ENCODE measurements around the gene CSNK1G1. TPM values are rescaled to one million over a fixed set of nuclear protein-coding genes. Genes with fewer than 3 reads are reported as not detected.

The CSNK1G1 gene
- total RNA-seq, 2 experiments from 2014 or later, result 16.7 to 20.4 TPM

DNA sequence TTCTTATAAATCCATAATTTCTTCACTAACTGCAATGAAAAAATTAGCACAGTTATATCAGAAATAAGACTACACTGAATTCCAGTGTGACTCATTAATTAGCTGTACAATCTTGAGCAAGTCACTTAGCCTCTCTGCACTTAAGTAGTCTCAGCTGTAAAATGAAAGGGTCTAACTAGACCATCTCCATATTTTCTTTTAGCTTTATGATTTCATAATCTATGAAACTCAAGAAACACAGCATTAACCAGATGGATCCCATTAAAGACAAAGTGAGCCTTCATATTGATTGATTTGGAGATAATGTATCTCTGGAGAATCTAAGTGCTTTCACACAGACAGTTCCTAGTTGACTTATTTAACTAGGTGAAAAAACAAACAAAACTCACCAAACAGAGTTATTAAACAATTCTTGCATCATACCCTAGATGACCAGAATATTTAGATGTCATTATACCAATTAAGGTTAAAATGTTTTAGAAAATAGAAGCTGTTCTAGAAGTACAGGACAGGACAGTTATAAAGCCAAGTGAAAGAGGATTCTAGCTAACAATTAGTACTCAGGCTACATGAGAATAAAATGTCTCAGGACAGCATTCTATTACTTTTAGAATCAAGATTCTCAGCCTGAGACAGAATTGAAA, 11.2 kb downstream of the CSNK1G1 start:
- no peaks in the 10 kb centered on the region for H3K27me3 Mint-ChIP-seq
- H3K4me3 Mint-ChIP-seq, result no peak overlapping the region
- peaks cover 22% of the 10 kb centered on the region for H3K36me3 Mint-ChIP-seq (ENCODE audit: low read depth)
- intact Hi-C loops (cut with micrococcal nuclease), result no loop called here
- H3K9me3 Mint-ChIP-seq, result no peaks in the 10 kb centered on the region
- no peak for ATAC-seq
- no peak for TF ChIP-seq CTCF (IDR thresholded peaks at IDR 0.05)
- H3K4me1 Mint-ChIP-seq (ENCODE audit: low read depth), result peaks cover 26% of the 10 kb centered on the region
- CTCF ChIA-PET, result interaction anchor here (0.9 to 1.2 kb wide), 3 partner anchors 9 to 21 kb away, joined by 3 read pairs; no protein-coding TSS in a partner anchor
- POLR2A ChIA-PET, result no interaction called here
- no peak overlapping the region for H3K27ac Mint-ChIP-seq
- no peak for DNase-seq

GRCh38 chr15:64343841-64344240, 12.1 kb downstream of the CSNK1G1 start:
- no peak for DNase-seq
- ChIA-PET POLR2A (no interaction called here), CTCF (interaction anchor here (0.7 kb wide), 1 partner anchor 9 kb away, joined by 3 read pairs; no protein-coding TSS in a partner anchor)
- Mint-ChIP-seq H3K36me3 (ENCODE audit: low read depth) (peaks cover 19% of the 10 kb centered on the region), H3K9me3 (no peaks in the 10 kb centered on the region), H3K27ac (no peak overlapping the region), H3K27me3 (no peaks in the 10 kb centered on the region), H3K4me3 (no peak overlapping the region), H3K4me1 (ENCODE audit: low read depth) (peaks cover 24% of the 10 kb centered on the region)
- no peak for TF ChIP-seq CTCF (IDR thresholded peaks at IDR 0.05)
- ATAC-seq, result no peak
- intact Hi-C loops (cut with micrococcal nuclease), result no loop called here

GRCh38 chr15:64343222-64343621, 12.8 kb downstream of the CSNK1G1 start:
- ChIA-PET CTCF (interaction anchor here (0.7 kb wide), 1 partner anchor 9 kb away, joined by 3 read pairs; no protein-coding TSS in a partner anchor), POLR2A (no interaction called here)
- ATAC-seq (no peak), DNase-seq (no peak)
- Mint-ChIP-seq H3K4me1 (ENCODE audit: low read depth) (peaks cover 23% of the 10 kb centered on the region), H3K27me3 (no peaks in the 10 kb centered on the region), H3K4me3 (no peak overlapping the region), H3K9me3 (no peaks in the 10 kb centered on the region), H3K27ac (no peak overlapping the region), H3K36me3 (ENCODE audit: low read depth) (peaks cover 16% of the 10 kb centered on the region)
- no peak for TF ChIP-seq CTCF (IDR thresholded peaks at IDR 0.05)
- intact Hi-C loops (cut with micrococcal nuclease), result no loop called here

- H3K4me1 Mint-ChIP-seq (ENCODE audit: low read depth), result peaks cover 22% of the 10 kb centered on the region
- H3K27me3 Mint-ChIP-seq, result no peaks in the 10 kb centered on the region
- no peaks in the 10 kb centered on the region for H3K9me3 Mint-ChIP-seq
- TF ChIP-seq CTCF (IDR thresholded peaks at IDR 0.05), result no peak
- intact Hi-C loops (cut with micrococcal nuclease), result no loop called here
- ChIA-PET CTCF (interaction anchor here (1.2 kb wide), 1 partner anchor 46 kb away, joined by 3 read pairs; the partner anchor contains the start of gene TRIP4), POLR2A (interaction anchor here (0.8 kb wide), 1 partner anchor 37 kb away, joined by 3 read pairs; no protein-coding TSS in a partner anchor)
- peaks cover 16% of the 10 kb centered on the region for H3K36me3 Mint-ChIP-seq (ENCODE audit: low read depth)
- ATAC-seq, result no peak
- no peak for DNase-seq
- H3K4me3 Mint-ChIP-seq, result no peak overlapping the region
- no peak overlapping the region for H3K27ac Mint-ChIP-seq
Observed at GRCh38 chr15:64341961-64342360, 14.0 kb downstream of the CSNK1G1 start.

DNA sequence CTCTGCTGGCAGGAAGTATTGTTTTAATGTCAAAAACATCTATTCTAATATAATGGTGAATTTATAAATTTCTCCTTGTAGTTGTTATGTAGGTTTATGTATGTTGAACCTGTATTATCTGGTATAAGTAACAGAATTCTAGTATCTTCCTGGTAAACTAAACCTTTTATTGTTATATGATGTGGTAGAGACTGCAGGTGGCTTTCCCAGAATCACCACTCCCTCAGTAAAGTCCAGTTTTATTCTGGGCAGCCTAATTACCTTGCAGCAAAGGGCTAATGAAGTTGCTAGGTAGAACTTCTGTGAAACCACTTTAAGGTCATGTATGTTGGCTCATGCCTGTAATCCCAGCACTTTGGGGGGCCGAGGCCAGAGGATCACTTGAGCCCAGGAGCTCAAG, 15.6 kb downstream of the CSNK1G1 start:
- POLR2A ChIA-PET, result no interaction called here
- no peak overlapping the region for H3K4me3 Mint-ChIP-seq
- H3K9me3 Mint-ChIP-seq, result no peaks in the 10 kb centered on the region
- intact Hi-C loops (cut with micrococcal nuclease), result no loop called here
- TF ChIP-seq CTCF (IDR thresholded peaks at IDR 0.05), result no peak
- peaks cover 12% of the 10 kb centered on the region for H3K36me3 Mint-ChIP-seq (ENCODE audit: low read depth)
- peaks cover 27% of the 10 kb centered on the region for H3K4me1 Mint-ChIP-seq (ENCODE audit: low read depth)
- no peak overlapping the region for H3K27ac Mint-ChIP-seq
- ATAC-seq (no peak), DNase-seq (no peak)
- H3K27me3 Mint-ChIP-seq, result no peaks in the 10 kb centered on the region
- CTCF ChIA-PET, result interaction anchor here (1.2 kb wide), 1 partner anchor 47 kb away, joined by 3 read pairs; the partner anchor contains the start of gene TRIP4

Measured in activated CD8-positive, alpha-beta T cell treated with anti-CD3 and anti-CD28 coated beads for 36 hours (primary cell).